Smooth muscle cell (in vitro differentiated cells): Measurements from ENCODE around the gene KIF26B. TPM values are rescaled to one million over a fixed set of nuclear protein-coding genes. Genes with fewer than 3 reads are reported as not detected.
A peak's percentile ranks its signal among the peaks of the same experiment; 100 is the strongest.

Experiments
- DNase-seq: peaks from one replicate; lab custom pipeline; 2025; ENCODE audit not compliant: unreplicated experiment; lab: John Stamatoyannopoulos, UW
- H2AFZ ChIP-seq: fragments of 200-600 bp; sonication (generic); 2 replicates; pipeline ENCODE4 v1.6.0; 2016; ENCODE audit warnings: antibody characterized with exemption, low read depth, mild to moderate bottlenecking
- H3F3A ChIP-seq: fragments of 200-600 bp; sonication (generic); 2 replicates; pipeline ENCODE4 v1.6.0; 2017; ENCODE audit warnings: antibody characterized with exemption, low read depth
- H3K27ac ChIP-seq: fragments of 200-600 bp; sonication (generic); 2 replicates; pipeline ENCODE4 v1.5.1; 2016; ENCODE audit warnings: low read depth, mild to moderate bottlenecking
- H3K27me3 ChIP-seq: fragments of 200-600 bp; sonication (generic); 2 replicates; pipeline ENCODE4 v1.6.1; 2016; ENCODE audit warnings: low read depth, mild to moderate bottlenecking
- H3K36me3 ChIP-seq: fragments of 200-600 bp; sonication (generic); 2 replicates; pipeline ENCODE4 v1.5.1; 2016; ENCODE audit warnings: low read depth
- H3K4me1 ChIP-seq: fragments of 200-600 bp; sonication (generic); 2 replicates; pipeline ENCODE4 v1.5.1; 2016; ENCODE audit warnings: low read depth
- H3K4me2 ChIP-seq: fragments of 200-600 bp; sonication (generic); 2 replicates; pipeline ENCODE4 v1.6.0; 2016; ENCODE audit warnings: mild to moderate bottlenecking
- H3K4me3 ChIP-seq: fragments of 200-600 bp; sonication (generic); 2 replicates; pipeline ENCODE4 v1.5.1; 2016; ENCODE audit warnings: mild to moderate bottlenecking
- H3K79me2 ChIP-seq: fragments of 200-600 bp; sonication (generic); 2 replicates; pipeline ENCODE4 v1.6.0; 2016; ENCODE audit warnings: low read depth, mild to moderate bottlenecking
- H3K9ac ChIP-seq: fragments of 200-600 bp; sonication (generic); 2 replicates; pipeline ENCODE4 v1.6.0; 2016; ENCODE audit warnings: low read depth
- H3K9me3 ChIP-seq: fragments of 200-600 bp; sonication (generic); replicated peaks from 2 replicates; pipeline ENCODE4 v1.5.1; 2016; ENCODE audit warnings: low read depth
- H4K20me1 ChIP-seq: fragments of 200-600 bp; sonication (generic); 2 replicates; pipeline ENCODE4 v1.6.0; 2016; ENCODE audit warnings: low read depth
- CTCF ChIP-seq: fragments of 200-600 bp; sonication (generic); IDR thresholded peaks from 2 replicates; pipeline ENCODE4 v1.5.1; 2017; ENCODE audit warnings: borderline replicate concordance, mild to moderate bottlenecking, antibody characterized with exemption; ENCODE audit not compliant: insufficient read depth, poor library complexity, severe bottlenecking
- WGBS: methylation state at CpG from one replicate; pipeline ENCODE4 v1.1.7; 2016; ENCODE audit warnings: low lambda C conversion rate; 5-methylcytosine and 5-hydroxymethylcytosine counted together
- polyA plus RNA-seq: library from polyadenylated mRNA; unstranded; fragments of >200 nt; fragmentation: Nextera tagmentation; extraction: Ambion mirVana; gene quantifications from 2 replicates; pipeline ENCODE4 v1.2.1, GENCODE V29; 2016
- total RNA-seq: library from RNA; depleted of rRNA; stranded (reverse); fragments of >200 nt; gene quantifications from 2 replicates; pipeline ENCODE4 v1.2.3, GENCODE V29; 2014

Gene KIF26B
- total and polyA plus RNA-seq, 2 experiments from 2014 or later = 24.9 to 43.3 TPM

- Histone ChIP-seq H3K4me2 (no peak overlapping the region), H3K27me3 (no peaks in the 10 kb centered on the region), H3K79me2 (peaks cover 46% of the 10 kb centered on the region), H3K27ac (no peak overlapping the region), H3F3A (peaks cover 9% of the 10 kb centered on the region), H3K36me3 (no peaks in the 10 kb centered on the region), H3K4me3 (no peak overlapping the region), H4K20me1 (peaks cover 75% of the 10 kb centered on the region), H3K9ac (no peak overlapping the region), H3K4me1 (no peaks in the 10 kb centered on the region), H2AFZ (no peak overlapping the region), H3K9me3 (no peaks in the 10 kb centered on the region)
- no peak for TF ChIP-seq CTCF
- DNase-seq = no peak
- WGBS = 82% methylated on average over 21 of the region's 21 CpGs
These were observed 210.6 kb downstream of the KIF26B start for GRCh38 chr1:245365095-245366020.

- Histone ChIP-seq H3K79me2 (peaks cover 37% of the 10 kb centered on the region), H3K9ac (no peak overlapping the region), H3K4me1 (no peaks in the 10 kb centered on the region), H4K20me1 (peaks cover 60% of the 10 kb centered on the region), H3K9me3 (no peaks in the 10 kb centered on the region), H3K4me2 (no peak overlapping the region), H3F3A (peaks cover 14% of the 10 kb centered on the region), H2AFZ (no peak overlapping the region), H3K36me3 (peaks cover 4% of the 10 kb centered on the region), H3K4me3 (no peak overlapping the region), H3K27ac (no peak overlapping the region), H3K27me3 (no peaks in the 10 kb centered on the region)
- WGBS = 98% methylated on average over 19 of the region's 19 CpGs
- no peak for TF ChIP-seq CTCF
- DNase-seq = no peak
These were observed 212.1 kb downstream of the KIF26B start for GRCh38 chr1:245366886-245367285.

DNA sequence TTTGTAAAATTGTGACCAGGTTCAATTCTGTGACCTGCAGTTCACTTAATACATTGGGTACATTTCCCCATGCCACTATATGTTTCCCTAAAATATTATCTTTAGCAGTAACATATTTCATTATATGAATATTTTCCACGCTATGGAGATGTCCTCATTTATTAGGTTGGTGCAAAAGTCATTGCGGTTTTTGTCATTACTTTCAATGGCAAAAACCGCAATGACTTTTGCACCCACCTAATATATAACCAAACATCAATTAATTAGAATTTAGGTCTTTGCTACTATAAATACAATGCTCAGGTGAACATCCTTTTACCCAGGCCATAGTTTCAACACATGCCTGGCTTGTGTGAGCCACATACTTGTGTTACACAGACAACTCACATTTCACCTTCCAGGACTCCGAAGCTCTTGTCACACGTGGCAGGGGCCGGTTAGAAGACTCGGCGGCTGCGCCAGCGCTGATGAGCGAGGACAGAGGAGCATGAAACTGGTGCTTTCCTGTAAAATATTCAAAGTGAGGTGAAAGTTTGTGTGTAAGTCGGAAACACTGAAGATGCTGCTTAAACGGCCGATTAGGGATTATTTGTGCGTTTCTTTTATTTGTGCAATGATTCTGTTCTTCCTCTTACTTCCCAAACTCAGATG is 215.5 kb downstream of the KIF26B start:
- 94% methylated on average over 15 of the region's 15 CpGs for WGBS
- Histone ChIP-seq H4K20me1 (peaks cover 27% of the 10 kb centered on the region), H3K9me3 (no peaks in the 10 kb centered on the region), H2AFZ (no peak overlapping the region), H3K27ac (peak overlapping the region; percentile 72), H3K4me1 (no peaks in the 10 kb centered on the region), H3K4me3 (no peak overlapping the region), H3K4me2 (peak overlapping the region; percentile 12), H3F3A (peaks cover 21% of the 10 kb centered on the region), H3K9ac (no peak overlapping the region), H3K36me3 (peaks cover 8% of the 10 kb centered on the region), H3K27me3 (no peaks in the 10 kb centered on the region), H3K79me2 (peaks cover 13% of the 10 kb centered on the region)
- TF ChIP-seq CTCF = no peak
- DNase-seq = no peak
